ENCODE results near the gene C2CD2.

GRCh38 chr21:41890355-41890754 is 63.5 kb downstream of the C2CD2 start:
- no peak for TF ChIP-seq GATA2 (IDR thresholded peaks at IDR 0.05; ENCODE audit: low read depth, low read length)
- no peak for TF ChIP-seq GATA3 (IDR thresholded peaks at IDR 0.05; ENCODE audit: low read depth, low read length)

Measured in SH-SY5Y (cell line).